IMR-90 (cell line): ENCODE results near the gene PSMG4. TPM values are rescaled to one million over a fixed set of nuclear protein-coding genes. Genes with fewer than 3 reads are reported as not detected.

Source experiments
- ATAC-seq: fragments of 200-7000 bp; cut with Tn5 transposase; 2 replicates; pipeline ENCODE4 v1.9.1; 2020; ENCODE audit warnings: low read depth, mild to moderate bottlenecking, moderate library complexity
- BruUV-seq: library from RNA; stranded (reverse); fragments of 400-500 nt; replicated peaks from 2 replicates; lab custom pipeline; 2021; lab: Mats Ljungman, UMichigan
- CTCF ChIA-PET: fragments of 300-600 bp; formaldehyde crosslinking; extraction: SDS; loops from one replicate; lab custom pipeline; 2021; ENCODE audit warnings: antibody characterized with exemption; lab: Yijun Ruan, JAX
- POLR2A ChIA-PET: fragments of 300-600 bp; sonication (Branson Sonifier 250); formaldehyde crosslinking; loops from one replicate; lab custom pipeline; 2022; ENCODE audit warnings: antibody characterized with exemption; ENCODE audit not compliant: unreplicated experiment; lab: Charles Lee
- DNase-seq: peaks from one replicate; pipeline ENCODE4 v3.0.0; 2013
- H2AFZ ChIP-seq: replicated peaks from 2 replicates; pipeline ENCODE3; 2013; ENCODE audit warnings: low read length, mild to moderate bottlenecking; ENCODE audit not compliant: poor library complexity
- H2AK5ac ChIP-seq: 2 replicates; pipeline ENCODE4 v1.6.1; 2013; ENCODE audit warnings: low read depth, low read length, inconsistent platforms
- H2AK9ac ChIP-seq: replicated peaks from 2 replicates; pipeline ENCODE3; 2013; ENCODE audit warnings: mild to moderate bottlenecking, low read depth, low read length, moderate library complexity; ENCODE audit not compliant: poor library complexity
- H2BK120ac ChIP-seq: 2 replicates; pipeline ENCODE4 v1.6.1; 2013; ENCODE audit warnings: low read depth, low read length, inconsistent platforms
- H2BK15ac ChIP-seq: 3 replicates; pipeline ENCODE4 v1.6.1; 2013; ENCODE audit warnings: low read depth, low read length, inconsistent platforms
- H2BK20ac ChIP-seq: 2 replicates; pipeline ENCODE4 v1.6.1; 2013; ENCODE audit warnings: low read depth, mild to moderate bottlenecking, inconsistent platforms, low read length, moderate library complexity
- H2BK5ac ChIP-seq: 2 replicates; pipeline ENCODE4 v1.6.1; 2013; ENCODE audit warnings: mild to moderate bottlenecking, low read depth, low read length, inconsistent platforms; ENCODE audit not compliant: poor library complexity, severe bottlenecking
- H3K14ac ChIP-seq: replicated peaks from 2 replicates; pipeline ENCODE4 v1.6.1; 2013; ENCODE audit warnings: low read depth, low read length, inconsistent platforms
- H3K18ac ChIP-seq: 2 replicates; pipeline ENCODE4 v1.6.1; 2013; ENCODE audit warnings: low read depth, low read length, control low read depth
- H3K23ac ChIP-seq: 2 replicates; pipeline ENCODE4 v1.6.1; 2013; ENCODE audit warnings: low read depth, low read length, inconsistent platforms
- H3K27ac ChIP-seq: 2 replicates; pipeline ENCODE4 v1.5.1; 2013; ENCODE audit warnings: mild to moderate bottlenecking, control low read depth, low read length; ENCODE audit not compliant: insufficient read depth
- H3K27me3 ChIP-seq: 2 replicates; pipeline ENCODE4 v1.6.1; 2013; ENCODE audit warnings: low read length; ENCODE audit not compliant: control insufficient read depth, insufficient read depth
- H3K36me3 ChIP-seq: 2 replicates; pipeline ENCODE4 v1.6.1; 2013; ENCODE audit warnings: low read length, mixed read lengths; ENCODE audit not compliant: control insufficient read depth, insufficient read depth
- H3K4ac ChIP-seq: 2 replicates; pipeline ENCODE4 v1.6.1; 2013; ENCODE audit warnings: low read depth, low read length, inconsistent platforms
- H3K4me1 ChIP-seq: 2 replicates; pipeline ENCODE4 v1.6.1; 2013; ENCODE audit warnings: low read length, mixed read lengths; ENCODE audit not compliant: control insufficient read depth, insufficient read depth
- H3K4me2 ChIP-seq: 2 replicates; pipeline ENCODE4 v1.6.1; 2013; ENCODE audit warnings: low read depth, mild to moderate bottlenecking, control low read depth, low read length, moderate library complexity
- H3K4me3 ChIP-seq: 2 replicates; pipeline ENCODE4 v1.5.1; 2013; ENCODE audit warnings: low read depth, mild to moderate bottlenecking, control low read depth, low read length, moderate library complexity; ENCODE audit not compliant: insufficient read depth
- H3K56ac ChIP-seq: 2 replicates; pipeline ENCODE4 v1.6.1; 2013; ENCODE audit warnings: low read length, inconsistent platforms; ENCODE audit not compliant: insufficient read depth; ENCODE audit errors: extremely low read depth
- H3K79me1 ChIP-seq, 2 experiments: 2 replicates each; pipeline ENCODE4 v1.6.1; 2013; ENCODE audit warnings: low read length in 2 of 2, inconsistent platforms in 1 of 2, low read depth in 1 of 2
- H3K9ac ChIP-seq: 2 replicates; pipeline ENCODE4 v1.6.1; 2013; ENCODE audit warnings: low read depth, low read length, control low read depth
- H3K9me1 ChIP-seq: 2 replicates; pipeline ENCODE4 v1.6.1; 2013; ENCODE audit warnings: low read length, inconsistent platforms; ENCODE audit not compliant: insufficient read depth
- H3K9me3 ChIP-seq: 2 replicates; pipeline ENCODE4 v1.6.1; 2013; ENCODE audit warnings: low read length; ENCODE audit not compliant: control insufficient read depth, insufficient read depth
- H4K20me1 ChIP-seq: 2 replicates; pipeline ENCODE4 v1.6.1; 2013; ENCODE audit warnings: low read length, inconsistent platforms; ENCODE audit not compliant: insufficient read depth
- H4K5ac ChIP-seq: 2 replicates; pipeline ENCODE4 v1.6.1; 2013; ENCODE audit warnings: mild to moderate bottlenecking, low read depth, low read length, control low read depth
- H4K8ac ChIP-seq, 2 experiments: 2 replicates each; pipeline ENCODE4 v1.6.1; 2013; ENCODE audit warnings: low read depth in 2 of 2, low read length in 2 of 2, control low read depth in 1 of 2, inconsistent platforms in 1 of 2
- H4K91ac ChIP-seq: 2 replicates; pipeline ENCODE4 v1.6.1; 2013; ENCODE audit warnings: low read depth, low read length, inconsistent platforms; ENCODE audit not compliant: insufficient read depth
- BHLHE40 ChIP-seq: fragments of 150-350 bp; IDR thresholded peaks from 2 replicates; pipeline ENCODE4 v1.6.1; 2016; ENCODE audit warnings: mild to moderate bottlenecking, low read depth, low read length
- CHD1 ChIP-seq: IDR thresholded peaks from 2 replicates; pipeline ENCODE4 v1.6.1; 2012; ENCODE audit warnings: low read depth, low read length, improper control_type of control experiment
- CTCF ChIP-seq: conservative IDR thresholded peaks from 2 replicates; pipeline ENCODE4 v1.5.1; 2012; ENCODE audit warnings: mild to moderate bottlenecking, low read depth, low read length, improper control_type of control experiment
- MXI1 ChIP-seq: IDR thresholded peaks from 2 replicates; pipeline ENCODE4 v1.6.1; 2012; ENCODE audit warnings: low read depth, mild to moderate bottlenecking, low read length, moderate library complexity, borderline replicate concordance
- NFE2L2 ChIP-seq: fragments of 150-350 bp; IDR thresholded peaks from 2 replicates; pipeline ENCODE4 v1.6.1; 2016; ENCODE audit warnings: low read depth, mild to moderate bottlenecking, low read length
- RAD21 ChIP-seq: IDR thresholded peaks from 2 replicates; pipeline ENCODE4 v1.6.1; 2012; ENCODE audit warnings: low read length, improper control_type of control experiment
- RCOR1 ChIP-seq: IDR thresholded peaks from 2 replicates; pipeline ENCODE4 v1.6.1; 2012; ENCODE audit warnings: mild to moderate bottlenecking, low read length, improper control_type of control experiment; ENCODE audit not compliant: insufficient replicate concordance
- USF2 ChIP-seq: fragments of 150-350 bp; IDR thresholded peaks from 2 replicates; pipeline ENCODE4 v1.6.1; 2017; ENCODE audit warnings: mild to moderate bottlenecking, antibody characterized with exemption, low read length, low read depth
- WGBS, 2 experiments: methylation state at CpG; one replicate each; pipeline versions ENCODE4 v1.1.5 to v1.1.7; 2013; ENCODE audit warnings: missing lambda C conversion rate in 2 of 2; ENCODE audit not compliant: insufficient read length in 1 of 2; ENCODE audit errors: extremely low coverage in 2 of 2; 5-methylcytosine and 5-hydroxymethylcytosine counted together
- dilution Hi-C: fragments of 300-500 bp; cut with HindIII; formaldehyde crosslinking; loops from one replicate; pipeline ENCODE4 v1.14.3; 2018; ENCODE audit warnings: low sequenced_read_pairs; ENCODE audit not compliant: unreplicated experiment
- in situ Hi-C: fragments of 300-500 bp; cut with MboI; formaldehyde crosslinking; loops from 3 replicates; pipeline ENCODE4 v1.14.3; 2019; ENCODE audit warnings: low sequenced_read_pairs, inconsistent platforms, mixed read lengths
- intact Hi-C: fragments of 100-400 bp; cut with micrococcal nuclease; formaldehyde crosslinking; loops from 2 replicates; pipeline ENCODE4 v1.10.0; 2022
- polyA plus RNA-seq, 3 experiments: library from polyadenylated mRNA; depleted of rRNA; stranded (reverse); fragments of >200 nt; gene quantifications; 2 replicates each; pipeline ENCODE4 v1.2.3, GENCODE V29; 2012; ENCODE audit warnings: low replicate concordance in 1 of 3
- total RNA-seq: library from RNA; depleted of rRNA; stranded (reverse); fragments of >200 nt; gene quantifications from 2 replicates; pipeline ENCODE4 v1.2.3, GENCODE V29; 2012

PSMG4 gene
- total and polyA plus RNA-seq, 2 of the 4 experiments (the other 2 are of a cell fraction) = 5.6 to 13.4 TPM

GRCh38 chr6:3250231-3250675 is 8.5 kb upstream of the PSMG4 start:
- Histone ChIP-seq H4K91ac (0 out of 2 replicates have a peak overlapping the region, but pooled peaks have one; percentile 7), H4K5ac (no peak overlapping the region), H3K14ac (no peak overlapping the region), H3K23ac (no peak overlapping the region), H3K4me2 (no peak overlapping the region), H3K79me1 (no peaks in the 10 kb centered on the region), H3K27ac (no peak overlapping the region), H2BK20ac (no peak overlapping the region; the same call in 1 of the 2 replicates), H3K36me3 (no peaks in the 10 kb centered on the region), H3K9me1 (peaks cover 10% of the 10 kb centered on the region), H3K4me3 (no peak overlapping the region), H2BK15ac (peak overlapping the region; percentile 20; the same call in 1 of the 3 replicates), H3K9ac (no peak overlapping the region), H3K4me1 (peaks cover 13% of the 10 kb centered on the region), H3K4ac (0 out of 2 replicates have a peak overlapping the region, but pooled peaks have one; percentile 60), H3K18ac (no peak overlapping the region), H2BK5ac (no peak overlapping the region), H4K20me1 (no peaks in the 10 kb centered on the region), H2BK120ac (0 out of 2 replicates have a peak overlapping the region, but pooled peaks have one; percentile 5), H2AFZ (peak overlapping the region; percentile 65), H2AK9ac (peak overlapping the region; percentile 34), H4K8ac (no peak overlapping the region; a peak in 1 of 4 replicates), H3K56ac (no peak overlapping the region), H3K27me3 (no peaks in the 10 kb centered on the region), H3K9me3 (no peaks in the 10 kb centered on the region), H2AK5ac (peak overlapping the region; percentile 73)
- POLR2A ChIA-PET = no interaction called here
- DNase-seq = peak; percentile 26
- CTCF ChIA-PET = interaction anchor here (2.4 kb wide), 1 partner anchor 93 kb away, joined by 11 read pairs; the partner anchor contains the start of gene TUBB2A
- in situ Hi-C loops = loop anchor here (5.0 to 10.0 kb wide), 2 partner anchors 123 to 255 kb away; partner anchors contain the start of gene NQO2
- no peak for ATAC-seq
- TF ChIP-seq RAD21 (no peak), CTCF (no peak), USF2 (no peak), CHD1 (no peak), BHLHE40 (no peak), RCOR1 (no peak), NFE2L2 (no peak), MXI1 (no peak)
- dilution Hi-C loops = no loop called here
- intact Hi-C loops = no loop called here
- 84% methylated on average over 7 of the region's 9 CpGs; no CpG with 5 or more reads in 1 of the 2 experiments for WGBS, 2 experiments
- BruUV-seq = no TSS peak
